ENCODE measurements around the gene ATP1A3.
"Not testable (repeated sequence)": the region's sequence is repeated elsewhere in the genome, so short reads cannot be mapped to it uniquely, and the experiment has no call there.

ATP1A3 gene

GRCh38 chr19:42010245-42011126, 16.5 kb upstream of the ATP1A3 start:
- no peak for DNase-seq

- DNase-seq: no peak
These were observed 12.5 kb upstream of the ATP1A3 start for GRCh38 chr19:42006569-42006968.

DNA sequence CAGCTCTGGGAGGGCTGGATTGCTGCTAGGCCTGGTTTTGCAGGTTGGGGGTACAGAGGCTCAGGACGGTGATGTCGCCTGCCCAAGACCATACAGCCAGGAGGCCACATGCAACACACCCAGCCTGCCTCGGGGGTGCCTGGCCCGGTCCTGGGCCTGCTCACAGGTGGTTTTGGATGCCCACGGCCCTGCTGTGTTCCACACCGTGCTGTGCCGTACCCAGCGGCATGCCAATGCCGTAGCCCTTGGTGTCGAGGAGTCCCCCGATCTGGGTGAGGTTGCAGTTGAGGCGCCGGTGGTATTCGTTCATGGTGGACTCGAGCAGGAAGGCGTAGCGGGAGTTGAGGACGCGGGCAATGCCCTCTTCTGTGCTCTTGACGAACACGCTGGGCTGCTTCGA, 11.5 kb upstream of the ATP1A3 start:
- no peak for DNase-seq

DNA sequence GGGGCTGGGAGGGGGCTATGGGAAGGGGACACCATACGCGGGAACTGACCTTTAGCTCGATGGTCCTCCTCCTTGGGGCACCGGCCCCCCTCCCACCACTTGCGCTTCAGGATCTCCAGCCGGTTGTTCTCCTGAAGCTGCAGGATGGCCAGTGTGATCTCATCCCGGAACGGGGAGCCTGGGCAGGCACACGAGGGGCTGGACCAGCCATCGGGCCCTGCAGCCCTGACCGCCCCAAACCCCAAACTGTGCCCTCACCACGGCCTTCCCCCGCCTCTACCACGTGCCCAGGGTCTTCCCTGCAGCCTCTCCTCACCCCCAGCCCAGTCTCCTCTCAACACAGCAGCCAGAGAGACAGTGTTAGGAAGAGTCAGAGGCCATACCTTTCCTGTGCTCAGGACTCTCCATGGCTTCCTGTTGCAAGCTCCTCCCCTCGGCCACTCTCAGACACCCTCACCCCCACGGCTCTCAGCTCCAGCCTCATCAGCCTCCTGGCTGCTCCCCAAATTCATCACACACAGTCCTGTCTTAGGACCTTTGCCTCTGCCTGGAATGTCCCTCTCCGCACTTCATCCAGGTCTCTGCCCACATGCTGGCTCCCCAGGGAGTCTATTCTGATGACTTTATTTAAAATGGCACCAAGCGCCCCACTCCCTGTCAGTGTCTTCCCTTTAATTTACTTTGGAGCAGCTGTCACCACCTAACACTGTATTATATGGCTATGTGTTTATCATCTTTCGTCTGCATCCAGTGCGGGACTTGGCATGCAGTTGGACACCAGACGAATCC, 9.7 kb upstream of the ATP1A3 start:
- no peak for DNase-seq

- no peak for DNase-seq
These were observed 5.8 kb upstream of the ATP1A3 start for GRCh38 chr19:41999878-42000208.

DNA sequence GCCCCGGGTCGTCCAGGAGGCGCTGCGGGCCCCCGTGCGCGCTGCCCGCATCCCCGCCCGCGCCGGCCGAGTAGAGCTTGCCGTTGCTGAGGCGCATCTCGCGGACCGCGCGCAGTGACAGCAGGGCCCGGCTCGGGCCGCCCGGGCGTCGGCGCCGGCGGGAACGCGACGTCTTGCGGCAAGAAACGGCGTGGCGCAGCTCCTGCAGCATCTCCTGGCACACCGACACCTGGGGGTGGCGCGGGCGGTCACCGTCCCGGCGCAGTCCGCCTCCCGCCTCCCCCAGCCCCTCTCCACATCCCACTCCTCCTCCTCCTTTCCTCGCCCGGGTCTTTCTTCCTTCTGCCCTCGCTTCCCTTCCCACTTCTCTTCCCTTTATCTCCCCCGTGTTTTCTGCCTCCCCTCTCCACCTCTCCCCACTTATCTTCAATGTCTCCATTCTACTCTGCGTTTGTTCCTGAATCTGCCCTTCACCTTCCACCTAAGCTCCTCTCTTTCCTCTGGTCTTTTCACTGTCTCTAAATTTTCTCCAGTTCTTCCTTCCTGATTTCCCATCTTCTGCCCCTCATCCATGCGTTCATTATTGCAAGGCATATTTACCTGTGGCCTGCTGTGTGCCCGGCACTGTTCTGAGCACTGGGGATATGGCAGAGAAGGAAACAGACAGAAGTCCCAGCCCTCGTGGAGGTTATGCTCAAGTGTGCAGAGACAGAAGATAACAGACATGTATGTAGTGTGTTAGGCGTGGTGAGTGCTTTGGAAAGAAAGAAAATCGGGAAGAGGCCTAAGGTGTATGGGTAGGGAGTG, 5.2 kb upstream of the ATP1A3 start:
- DNase-seq: peak; percentile 10

DNA sequence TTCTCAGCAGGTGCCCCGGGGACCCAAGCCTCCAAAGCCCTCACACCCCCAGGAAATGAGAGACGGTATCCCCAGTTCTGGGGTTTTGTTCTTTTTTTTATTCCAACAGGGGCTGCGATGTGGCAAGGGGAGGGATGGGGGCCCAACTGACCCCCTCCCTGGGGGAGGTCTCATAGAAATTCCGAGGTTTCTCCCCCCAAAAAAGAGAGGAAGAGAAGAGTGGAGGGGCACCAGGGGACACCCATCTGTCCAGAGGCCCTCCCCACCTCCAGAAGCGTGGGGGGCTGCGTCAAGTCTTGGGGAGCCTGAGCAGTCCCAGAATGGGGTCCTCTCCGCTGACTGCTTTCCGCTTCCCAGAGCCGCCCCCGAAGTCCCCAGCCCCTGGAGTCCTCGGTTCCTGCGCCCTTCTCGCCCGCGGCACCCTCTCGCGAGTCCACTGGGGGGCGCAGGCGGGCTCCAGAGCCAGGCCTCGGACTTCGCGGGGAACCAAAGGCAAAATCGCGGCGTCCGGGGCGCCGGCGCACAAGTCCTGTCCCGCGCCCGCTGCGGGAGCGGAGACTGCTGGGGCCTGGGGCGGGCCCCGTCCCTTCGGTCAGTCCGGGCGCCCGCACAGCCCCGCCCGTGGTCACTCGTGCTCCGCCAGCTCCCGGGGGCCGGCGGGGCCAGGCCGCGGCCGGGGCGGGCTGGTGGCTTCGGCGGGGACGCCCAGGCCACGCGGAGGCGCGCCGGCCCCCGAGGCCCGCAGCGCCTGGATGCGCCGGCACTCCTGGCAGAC, 4.4 kb upstream of the ATP1A3 start:
- peak; percentile 38 for DNase-seq

GRCh38 chr19:41997851-41998229, 3.8 kb upstream of the ATP1A3 start:
- no peak for DNase-seq

GRCh38 chr19:41997121-41997850, 3.3 kb upstream of the ATP1A3 start:
- no peak for DNase-seq

DNA sequence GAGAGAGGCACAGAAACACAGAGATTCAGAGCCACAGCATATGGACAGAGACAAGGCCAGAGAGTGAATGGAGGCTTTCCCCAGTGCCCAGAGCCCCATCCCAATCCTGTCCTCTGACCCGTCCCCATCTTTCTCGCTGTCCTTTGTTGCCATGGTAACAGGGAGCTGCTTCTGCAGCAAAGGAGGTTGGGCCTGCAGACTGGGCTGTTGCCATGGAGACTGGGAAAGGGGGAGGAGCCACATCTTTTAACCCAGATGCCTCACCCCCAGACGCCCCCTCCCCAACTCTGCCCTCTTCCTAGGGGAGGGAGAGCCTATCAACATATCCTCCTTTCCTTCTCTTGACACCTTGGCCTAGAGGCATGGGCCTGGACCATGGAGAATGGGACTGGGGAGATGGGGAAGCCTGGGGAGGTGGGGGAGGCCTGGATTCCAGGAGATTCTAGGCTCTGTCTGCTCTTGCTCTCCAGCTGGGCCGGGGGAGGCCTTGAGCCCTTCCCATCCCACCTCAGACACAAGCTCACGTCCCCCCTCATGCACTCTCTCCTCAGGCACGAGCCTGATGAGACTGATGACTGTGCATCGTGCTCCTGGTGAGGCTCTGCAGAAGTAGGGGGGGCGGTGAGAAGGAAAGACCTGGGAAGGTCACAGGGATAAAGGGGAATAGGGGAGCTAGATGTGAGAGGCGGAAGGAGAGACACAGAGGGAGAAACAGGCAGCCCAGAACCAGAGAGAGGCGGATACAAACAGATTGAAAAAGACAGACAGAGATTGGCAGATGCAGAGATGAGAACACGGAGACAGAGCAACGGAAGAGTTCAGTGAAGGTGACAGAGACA, 2.1 kb upstream of the ATP1A3 start:
- peak; percentile 13 for DNase-seq

DNA sequence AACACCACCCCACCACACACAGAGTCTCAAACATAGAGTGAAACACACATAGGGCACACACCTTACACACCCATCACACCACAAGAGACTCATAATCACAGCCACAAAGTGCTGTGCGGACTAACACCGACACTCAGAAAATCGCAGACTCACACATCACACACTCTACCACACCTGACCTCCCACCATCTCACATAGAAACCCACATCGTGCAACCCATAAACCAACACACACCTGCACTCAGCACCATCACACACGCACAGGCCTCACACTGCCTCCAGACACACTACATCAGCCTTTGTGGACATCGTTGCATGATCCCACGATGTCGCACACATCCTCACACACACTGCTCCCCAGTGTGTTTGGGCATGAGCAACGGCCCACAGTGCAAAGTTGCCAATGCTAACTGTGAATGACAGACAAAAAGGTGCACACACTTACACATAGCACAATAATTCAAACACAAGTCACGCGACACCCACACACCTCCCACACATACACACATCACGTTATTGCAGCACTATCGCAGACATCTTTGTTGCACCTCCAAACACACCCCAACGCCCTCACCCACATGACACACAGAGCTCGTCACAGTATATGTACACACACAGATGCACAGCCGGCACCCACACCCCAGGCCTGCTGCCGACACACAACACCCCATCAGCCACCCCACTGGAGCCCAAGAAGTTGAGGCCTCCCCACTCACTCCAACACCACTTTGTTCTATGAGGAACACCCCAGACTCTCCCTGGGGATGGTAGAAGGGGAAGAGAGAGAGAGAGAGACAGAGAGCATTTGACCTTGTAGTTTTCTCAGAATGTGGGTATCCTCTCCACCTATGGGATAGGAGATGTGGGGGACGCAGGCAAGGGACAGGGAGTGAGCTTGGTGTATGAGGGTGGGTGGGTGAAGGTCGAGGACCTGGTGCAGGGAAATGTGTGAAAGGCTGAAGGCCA, 1.2 kb upstream of the ATP1A3 start:
- DNase-seq: no peak

- DNase-seq: no peak
These were observed 516 bp upstream of the ATP1A3 start for GRCh38 chr19:41994521-41994971.

GRCh38 chr19:41991925-41992569, 2.0 kb downstream of the ATP1A3 start:
- not testable (repeated sequence) for DNase-seq

- DNase-seq: no peak
These were observed 3.0 kb downstream of the ATP1A3 start for GRCh38 chr19:41991025-41991424.

- DNase-seq: no peak
These were observed 3.4 kb downstream of the ATP1A3 start for GRCh38 chr19:41990615-41991014.

GRCh38 chr19:41990028-41990427, 4.0 kb downstream of the ATP1A3 start:
- no peak for DNase-seq

- DNase-seq: no peak
These were observed 5.1 kb downstream of the ATP1A3 start for GRCh38 chr19:41988947-41989346.

DNA sequence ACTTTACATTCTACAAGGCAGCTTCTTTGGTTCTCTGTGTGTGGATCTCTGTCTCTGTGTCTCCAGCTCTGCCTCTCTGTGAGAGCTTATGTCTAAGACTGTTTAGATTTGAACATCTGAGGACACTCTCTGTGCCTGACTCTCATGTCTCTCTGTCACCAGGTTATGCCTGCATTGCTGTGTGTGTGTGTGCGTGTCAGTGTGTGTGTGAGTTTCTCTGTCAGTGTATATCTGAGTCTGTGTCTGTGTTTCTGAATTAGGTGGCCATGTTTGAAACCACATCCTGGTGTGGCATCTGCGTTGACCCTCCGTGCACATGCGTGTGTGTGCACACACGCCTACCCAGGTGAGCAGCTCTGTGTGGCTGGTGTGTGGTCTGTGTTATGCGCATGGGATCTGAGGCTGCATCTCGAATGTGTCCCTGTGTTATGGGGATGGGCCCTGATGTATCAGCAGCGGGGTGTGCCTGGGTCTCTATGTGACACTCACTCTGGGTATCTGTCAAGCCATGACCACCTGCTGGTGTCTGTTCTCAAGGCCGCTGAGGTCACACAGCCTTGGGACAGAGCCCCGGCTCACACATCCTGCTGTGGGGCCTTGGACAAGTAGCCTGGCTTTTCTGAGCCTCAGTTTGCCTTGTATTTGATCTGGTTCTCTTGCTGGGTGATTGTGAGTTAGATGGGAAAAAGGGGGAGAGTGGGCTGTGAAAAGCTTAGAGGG, 6.7 kb downstream of the ATP1A3 start:
- no peak for DNase-seq
